Measurements from ENCODE around the gene CFC1. TPM values are rescaled to one million over a fixed set of nuclear protein-coding genes. Genes with fewer than 3 reads are reported as not detected.
"Not testable (repeated sequence)": the region's sequence is repeated elsewhere in the genome, so short reads cannot be mapped to it uniquely, and the experiment has no call there.

Gene CFC1
- total and polyA plus RNA-seq, 2 of the 4 experiments (the other 2 are of a cell fraction) = not detected

DNA sequence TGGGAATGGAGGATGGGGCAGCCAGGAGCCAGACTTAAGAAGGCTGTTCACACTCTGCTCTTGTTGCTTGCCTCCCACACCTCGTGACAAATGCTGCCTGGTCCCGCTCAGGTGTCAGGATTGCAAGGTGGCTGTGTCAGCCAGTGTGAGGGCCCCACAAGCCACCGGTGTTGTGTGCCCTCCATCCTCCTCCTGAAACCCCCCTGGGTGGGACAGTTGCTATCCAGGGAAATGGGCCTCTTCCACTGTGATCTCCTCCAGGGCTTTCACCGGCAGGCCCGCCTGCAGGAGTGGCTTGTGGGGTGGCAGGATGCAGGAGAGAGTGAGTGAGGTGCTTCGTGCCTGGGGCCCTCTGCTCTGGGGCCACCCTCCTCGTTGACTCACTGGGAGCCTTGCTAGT, 16.4 kb downstream of the CFC1 start:
- H3K27ac ChIP-seq (ENCODE audit: insufficient read depth, low read length); H3K4me2 ChIP-seq (ENCODE audit: low read depth, low read length); H3K27me3 ChIP-seq (ENCODE audit: control insufficient read depth, insufficient read depth, low read length); H3K4me3 ChIP-seq (ENCODE audit: insufficient read depth, low read depth, low read length); H3K9me1 ChIP-seq (ENCODE audit: insufficient read depth, low read length); H4K91ac ChIP-seq (ENCODE audit: insufficient read depth, low read depth, low read length); H4K8ac ChIP-seq (ENCODE audit: low read depth in 2 of 2, low read length in 2 of 2); CTCF ChIA-PET; H2AK9ac ChIP-seq (replicated peaks; ENCODE audit: low read depth, low read length, poor library complexity); in situ Hi-C loops (cut with MboI; ENCODE audit: low sequenced_read_pairs); H2BK5ac ChIP-seq (ENCODE audit: low read depth, low read length, poor library complexity, severe bottlenecking); H4K20me1 ChIP-seq (ENCODE audit: insufficient read depth, low read length); H3K9ac ChIP-seq (ENCODE audit: low read depth, low read length); H2BK15ac ChIP-seq (ENCODE audit: low read depth, low read length); H2BK20ac ChIP-seq (ENCODE audit: low read depth, low read length); H2AFZ ChIP-seq (replicated peaks; ENCODE audit: low read length, poor library complexity); H2AK5ac ChIP-seq (ENCODE audit: low read depth, low read length); H4K5ac ChIP-seq (ENCODE audit: low read depth, low read length); H3K14ac ChIP-seq (replicated peaks; ENCODE audit: low read depth, low read length); H3K4ac ChIP-seq (ENCODE audit: low read depth, low read length); POLR2A ChIA-PET (ENCODE audit: unreplicated experiment); BruUV-seq (replicated peaks); intact Hi-C loops (cut with micrococcal nuclease); DNase-seq; H3K79me1 ChIP-seq (ENCODE audit: low read depth in 1 of 2, low read length in 2 of 2); dilution Hi-C loops (cut with HindIII; ENCODE audit: low sequenced_read_pairs, unreplicated experiment); H3K4me1 ChIP-seq (ENCODE audit: control insufficient read depth, insufficient read depth, low read length); H3K23ac ChIP-seq (ENCODE audit: low read depth, low read length); H3K36me3 ChIP-seq (ENCODE audit: control insufficient read depth, insufficient read depth, low read length); ATAC-seq (ENCODE audit: low read depth); H3K9me3 ChIP-seq (ENCODE audit: control insufficient read depth, insufficient read depth, low read length); H2BK120ac ChIP-seq (ENCODE audit: low read depth, low read length); H3K56ac ChIP-seq (ENCODE audit: extremely low read depth, insufficient read depth, low read length); H3K18ac ChIP-seq (ENCODE audit: low read depth, low read length): not testable (repeated sequence)
- WGBS, 2 experiments (ENCODE audit: extremely low coverage in 2 of 2, insufficient read length in 1 of 2) = no CpG with 5 or more reads among the region's 7 CpGs

DNA sequence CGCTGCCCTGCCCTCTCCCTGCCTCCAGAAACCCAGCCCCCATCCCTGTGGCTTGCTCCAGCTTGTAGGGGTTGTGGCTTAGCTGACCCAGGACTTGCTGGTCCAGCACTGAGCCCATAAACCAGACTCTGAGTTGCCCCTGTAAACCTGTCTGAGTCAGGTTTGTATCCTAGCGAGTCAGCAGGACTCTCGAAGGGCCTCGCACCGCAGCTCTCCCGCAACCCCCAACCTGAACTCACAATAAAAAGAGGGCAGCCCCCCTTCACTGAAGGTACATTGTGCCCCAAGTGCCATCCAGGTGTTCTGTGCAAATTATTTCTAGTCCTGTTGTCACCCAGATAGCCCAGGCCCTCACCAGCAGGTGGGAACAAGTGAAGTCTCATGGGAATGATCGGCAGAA, 17.9 kb downstream of the CFC1 start:
- H3K14ac ChIP-seq (replicated peaks; ENCODE audit: low read depth, low read length); H2BK120ac ChIP-seq (ENCODE audit: low read depth, low read length); in situ Hi-C loops (cut with MboI; ENCODE audit: low sequenced_read_pairs); H2BK15ac ChIP-seq (ENCODE audit: low read depth, low read length); H3K27ac ChIP-seq (ENCODE audit: insufficient read depth, low read length); H3K4me1 ChIP-seq (ENCODE audit: control insufficient read depth, insufficient read depth, low read length); H3K9ac ChIP-seq (ENCODE audit: low read depth, low read length); H3K56ac ChIP-seq (ENCODE audit: extremely low read depth, insufficient read depth, low read length); H3K23ac ChIP-seq (ENCODE audit: low read depth, low read length); H4K8ac ChIP-seq (ENCODE audit: low read depth in 2 of 2, low read length in 2 of 2); H3K18ac ChIP-seq (ENCODE audit: low read depth, low read length); CTCF ChIA-PET; POLR2A ChIA-PET (ENCODE audit: unreplicated experiment); H4K20me1 ChIP-seq (ENCODE audit: insufficient read depth, low read length); DNase-seq; H4K5ac ChIP-seq (ENCODE audit: low read depth, low read length); H3K4me2 ChIP-seq (ENCODE audit: low read depth, low read length); ATAC-seq (ENCODE audit: low read depth); H2BK20ac ChIP-seq (ENCODE audit: low read depth, low read length); H2AK9ac ChIP-seq (replicated peaks; ENCODE audit: low read depth, low read length, poor library complexity); H3K79me1 ChIP-seq (ENCODE audit: low read depth in 1 of 2, low read length in 2 of 2); H3K36me3 ChIP-seq (ENCODE audit: control insufficient read depth, insufficient read depth, low read length); H2AK5ac ChIP-seq (ENCODE audit: low read depth, low read length); H4K91ac ChIP-seq (ENCODE audit: insufficient read depth, low read depth, low read length); H2BK5ac ChIP-seq (ENCODE audit: low read depth, low read length, poor library complexity, severe bottlenecking); dilution Hi-C loops (cut with HindIII; ENCODE audit: low sequenced_read_pairs, unreplicated experiment); H3K4ac ChIP-seq (ENCODE audit: low read depth, low read length); H3K9me3 ChIP-seq (ENCODE audit: control insufficient read depth, insufficient read depth, low read length); BruUV-seq (replicated peaks); H3K27me3 ChIP-seq (ENCODE audit: control insufficient read depth, insufficient read depth, low read length); H2AFZ ChIP-seq (replicated peaks; ENCODE audit: low read length, poor library complexity); H3K9me1 ChIP-seq (ENCODE audit: insufficient read depth, low read length); H3K4me3 ChIP-seq (ENCODE audit: insufficient read depth, low read depth, low read length); intact Hi-C loops (cut with micrococcal nuclease): not testable (repeated sequence)
- no CpG with 5 or more reads among the region's 7 CpGs for WGBS, 2 experiments (ENCODE audit: extremely low coverage in 2 of 2, insufficient read length in 1 of 2)

All from IMR-90 (cell line).